Putamen (tissue), 1 donor: ENCODE results near the gene MIEN1.
"Not testable (repeated sequence)": the region's sequence is repeated elsewhere in the genome, so short reads cannot be mapped to it uniquely, and the experiment has no call there.

Source experiments
- DNase-seq: peaks from one replicate; pipeline ENCODE4 v3.0.0-alpha.2; 2016; ENCODE audit warnings: low spot score

Gene MIEN1

GRCh38 chr17:39739885-39740356, 9.6 kb upstream of the MIEN1 start:
- DNase-seq = no peak

- DNase-seq = no peak
Observed at GRCh38 chr17:39738983-39739884, 8.9 kb upstream of the MIEN1 start.

- DNase-seq = no peak
Observed at GRCh38 chr17:39738568-39738901, 8.2 kb upstream of the MIEN1 start.

GRCh38 chr17:39737760-39738567, 7.6 kb upstream of the MIEN1 start, which contains the start of gene GRB7:
TSS of gene GRB7 (plus strand) at chr17:39737938. CDS start at chr17:39742302, 4,364 bp downstream.
- DNase-seq = no peak

- no peak for DNase-seq
Observed at GRCh38 chr17:39737206-39737759, 7.0 kb upstream of the MIEN1 start.

- DNase-seq = no peak
Observed at GRCh38 chr17:39736319-39737165, 6.2 kb upstream of the MIEN1 start.

GRCh38 chr17:39735882-39736281, 5.5 kb upstream of the MIEN1 start:
- DNase-seq = no peak

GRCh38 chr17:39732586-39732985, 2.3 kb upstream of the MIEN1 start:
- no peak for DNase-seq

- no peak for DNase-seq
Observed at GRCh38 chr17:39729280-39729851, 966 bp downstream of the MIEN1 start.

- DNase-seq = no peak
Observed at GRCh38 chr17:39727556-39727955, 2.8 kb downstream of the MIEN1 start.

- no peak for DNase-seq
Observed at GRCh38 chr17:39726617-39727016, 3.7 kb downstream of the MIEN1 start.

GRCh38 chr17:39725923-39726322, 4.4 kb downstream of the MIEN1 start:
- not testable (repeated sequence) for DNase-seq

- DNase-seq = no peak
Observed at GRCh38 chr17:39724731-39725130, 5.6 kb downstream of the MIEN1 start.

GRCh38 chr17:39722965-39723848, 7.1 kb downstream of the MIEN1 start:
- DNase-seq = no peak

GRCh38 chr17:39722104-39722503, 8.2 kb downstream of the MIEN1 start:
- DNase-seq = no peak

- DNase-seq = peak; percentile 82
Observed at GRCh38 chr17:39719563-39720355, 10.6 kb downstream of the MIEN1 start.

GRCh38 chr17:39717660-39718059, 12.7 kb downstream of the MIEN1 start:
- no peak for DNase-seq

GRCh38 chr17:39716879-39717536, 13.3 kb downstream of the MIEN1 start:
- DNase-seq = no peak
